GM19351 (cell line): ENCODE data around the gene KIAA2012.

Source experiments
- ATAC-seq: cut with Tn5 transposase; IDR thresholded peaks from one replicate; pipeline ENCODE4 v1.9.1; 2021; ENCODE audit warnings: mild to moderate bottlenecking, moderate library complexity; ENCODE audit not compliant: unreplicated experiment

KIAA2012 gene

GRCh38 chr2:202072737-202073401, at the start of gene KIAA2012:
KIAA2012 (plus strand) TSS chr2:202073255; CDS start chr2:202073628, 373 bp downstream.
- ATAC-seq: no peak

- no peak for ATAC-seq
Measured at GRCh38 chr2:202023904-202024266, 49.2 kb upstream of the KIAA2012 start.

- ATAC-seq: no peak
Measured at GRCh38 chr2:202024871-202025270, 48.2 kb upstream of the KIAA2012 start.

- no peak for ATAC-seq
Measured at GRCh38 chr2:202025816-202026215, 47.2 kb upstream of the KIAA2012 start.

- ATAC-seq: no peak
Measured at GRCh38 chr2:202026507-202026906, 46.5 kb upstream of the KIAA2012 start.

- ATAC-seq: no peak
Measured at GRCh38 chr2:202030691-202031090, 42.4 kb upstream of the KIAA2012 start.

- ATAC-seq: no peak
Measured at GRCh38 chr2:202031246-202031951, 41.7 kb upstream of the KIAA2012 start.

GRCh38 chr2:202032846-202033316, 40.2 kb upstream of the KIAA2012 start:
- peak; percentile 13 for ATAC-seq

- ATAC-seq: peak; percentile 72
Measured at GRCh38 chr2:202033317-202034248, 39.5 kb upstream of the KIAA2012 start, which contains the start of gene FZD7. FZD7 (plus strand) TSS chr2:202033855; CDS start chr2:202034648, 793 bp downstream.

GRCh38 chr2:202034249-202035088, 38.6 kb upstream of the KIAA2012 start:
- ATAC-seq: peak; percentile 4

GRCh38 chr2:202035089-202035940, 37.7 kb upstream of the KIAA2012 start:
- no peak for ATAC-seq

GRCh38 chr2:202035941-202036372, 37.1 kb upstream of the KIAA2012 start:
- no peak for ATAC-seq

GRCh38 chr2:202036601-202037037, 36.4 kb upstream of the KIAA2012 start:
- ATAC-seq: no peak

- ATAC-seq: no peak
Measured at GRCh38 chr2:202037086-202037485, 36.0 kb upstream of the KIAA2012 start.

- no peak for ATAC-seq
Measured at GRCh38 chr2:202038471-202039277, 34.4 kb upstream of the KIAA2012 start.

GRCh38 chr2:202039278-202040078, 33.6 kb upstream of the KIAA2012 start:
- ATAC-seq: no peak

GRCh38 chr2:202040079-202040844, 32.8 kb upstream of the KIAA2012 start:
- ATAC-seq: no peak
